Suprapubic skin (tissue), 4 donors: ENCODE data around the gene MARCKS.

ENCODE experiments used
- EP300 ChIP-seq: sonication (generic); formaldehyde crosslinking; IDR thresholded peaks from one replicate; pipeline ENCODE4 v1.6.1; 2017; ENCODE audit warnings: antibody characterized with exemption
- POLR2A ChIP-seq, 2 donors: fragments of 450-650 bp; IDR thresholded peaks; one replicate each; pipeline ENCODE4 v1.6.1; 2017; ENCODE audit warnings: antibody characterized with exemption in 2 of 2, mild to moderate bottlenecking in 2 of 2, moderate library complexity in 2 of 2
- POLR2AphosphoS5 ChIP-seq, 3 donors: sonication (generic); formaldehyde crosslinking; IDR thresholded peaks; one replicate each; pipeline ENCODE4 v1.6.1; 2017; ENCODE audit warnings: antibody characterized with exemption in 3 of 3
- TF ChIP-seq, protein P1 (sequence below), 2 donors: fragments of 200-600 bp in 1 of 2; fragments of 450-650 bp in 1 of 2; sonication (generic) in 1 of 2; IDR thresholded peaks; one replicate each; pipeline ENCODE4 v1.5.1; 2016 to 2019; ENCODE audit warnings: antibody characterized with exemption in 2 of 2, mild to moderate bottlenecking in 1 of 2, moderate library complexity in 1 of 2

DNA sequence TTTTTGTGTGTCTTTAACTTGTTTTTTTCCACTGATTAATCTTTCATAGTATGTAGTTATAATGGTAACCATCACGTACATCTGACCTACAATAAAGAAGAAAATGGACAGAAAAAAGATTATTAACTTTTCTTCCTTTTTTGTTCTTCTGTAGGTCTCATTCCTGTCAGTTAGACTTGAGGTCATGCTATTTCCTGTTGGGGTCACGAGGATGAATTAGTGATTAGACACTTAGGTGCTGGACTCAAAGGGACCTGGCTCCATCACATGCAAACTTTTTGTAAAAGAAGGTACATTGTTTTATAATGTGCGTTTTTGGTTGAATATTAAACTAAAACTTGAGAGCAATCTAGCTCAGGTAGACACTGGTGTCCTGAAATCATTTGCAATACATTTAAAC lies 14.8 kb downstream of the MARCKS start:
- TF ChIP-seq POLR2A (IDR thresholded peaks at IDR 0.05) (no peak), POLR2AphosphoS5 (IDR thresholded peaks at IDR 0.05) (no peak), EP300 (no peak)
- TF ChIP-seq, protein P1, sequence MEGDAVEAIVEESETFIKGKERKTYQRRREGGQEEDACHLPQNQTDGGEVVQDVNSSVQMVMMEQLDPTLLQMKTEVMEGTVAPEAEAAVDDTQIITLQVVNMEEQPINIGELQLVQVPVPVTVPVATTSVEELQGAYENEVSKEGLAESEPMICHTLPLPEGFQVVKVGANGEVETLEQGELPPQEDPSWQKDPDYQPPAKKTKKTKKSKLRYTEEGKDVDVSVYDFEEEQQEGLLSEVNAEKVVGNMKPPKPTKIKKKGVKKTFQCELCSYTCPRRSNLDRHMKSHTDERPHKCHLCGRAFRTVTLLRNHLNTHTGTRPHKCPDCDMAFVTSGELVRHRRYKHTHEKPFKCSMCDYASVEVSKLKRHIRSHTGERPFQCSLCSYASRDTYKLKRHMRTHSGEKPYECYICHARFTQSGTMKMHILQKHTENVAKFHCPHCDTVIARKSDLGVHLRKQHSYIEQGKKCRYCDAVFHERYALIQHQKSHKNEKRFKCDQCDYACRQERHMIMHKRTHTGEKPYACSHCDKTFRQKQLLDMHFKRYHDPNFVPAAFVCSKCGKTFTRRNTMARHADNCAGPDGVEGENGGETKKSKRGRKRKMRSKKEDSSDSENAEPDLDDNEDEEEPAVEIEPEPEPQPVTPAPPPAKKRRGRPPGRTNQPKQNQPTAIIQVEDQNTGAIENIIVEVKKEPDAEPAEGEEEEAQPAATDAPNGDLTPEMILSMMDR (IDR thresholded peaks at IDR 0.05) = no peak
